Testis (tissue), 2 donors: ENCODE measurements around the gene NKX2-3.

ENCODE experiments used
- POLR2A ChIP-seq: fragments of 450-650 bp; IDR thresholded peaks from one replicate; pipeline ENCODE4 v1.6.1; 2017; ENCODE audit warnings: antibody characterized with exemption, mild to moderate bottlenecking, moderate library complexity
- TF ChIP-seq, protein P1 (sequence below), 3 experiments: fragments of 450-650 bp in 2 of 3; fragments of 200-600 bp in 1 of 3; sonication (generic) in 1 of 3; IDR thresholded peaks; one replicate each; pipeline ENCODE4 v1.5.1; 2016 to 2019; ENCODE audit warnings: antibody characterized with exemption in 3 of 3, mild to moderate bottlenecking in 2 of 3, moderate library complexity in 1 of 3

GRCh38 chr10:99530108-99531025 is 2.4 kb upstream of the NKX2-3 start:
- TF ChIP-seq POLR2A = no peak
- TF ChIP-seq, protein P1, sequence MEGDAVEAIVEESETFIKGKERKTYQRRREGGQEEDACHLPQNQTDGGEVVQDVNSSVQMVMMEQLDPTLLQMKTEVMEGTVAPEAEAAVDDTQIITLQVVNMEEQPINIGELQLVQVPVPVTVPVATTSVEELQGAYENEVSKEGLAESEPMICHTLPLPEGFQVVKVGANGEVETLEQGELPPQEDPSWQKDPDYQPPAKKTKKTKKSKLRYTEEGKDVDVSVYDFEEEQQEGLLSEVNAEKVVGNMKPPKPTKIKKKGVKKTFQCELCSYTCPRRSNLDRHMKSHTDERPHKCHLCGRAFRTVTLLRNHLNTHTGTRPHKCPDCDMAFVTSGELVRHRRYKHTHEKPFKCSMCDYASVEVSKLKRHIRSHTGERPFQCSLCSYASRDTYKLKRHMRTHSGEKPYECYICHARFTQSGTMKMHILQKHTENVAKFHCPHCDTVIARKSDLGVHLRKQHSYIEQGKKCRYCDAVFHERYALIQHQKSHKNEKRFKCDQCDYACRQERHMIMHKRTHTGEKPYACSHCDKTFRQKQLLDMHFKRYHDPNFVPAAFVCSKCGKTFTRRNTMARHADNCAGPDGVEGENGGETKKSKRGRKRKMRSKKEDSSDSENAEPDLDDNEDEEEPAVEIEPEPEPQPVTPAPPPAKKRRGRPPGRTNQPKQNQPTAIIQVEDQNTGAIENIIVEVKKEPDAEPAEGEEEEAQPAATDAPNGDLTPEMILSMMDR (IDR thresholded peaks at IDR 0.05) = no peak
